Measurements from ENCODE around the gene STK26.
"Not testable (repeated sequence)": the region's sequence is repeated elsewhere in the genome, so short reads cannot be mapped to it uniquely, and the experiment has no call there.

DNA sequence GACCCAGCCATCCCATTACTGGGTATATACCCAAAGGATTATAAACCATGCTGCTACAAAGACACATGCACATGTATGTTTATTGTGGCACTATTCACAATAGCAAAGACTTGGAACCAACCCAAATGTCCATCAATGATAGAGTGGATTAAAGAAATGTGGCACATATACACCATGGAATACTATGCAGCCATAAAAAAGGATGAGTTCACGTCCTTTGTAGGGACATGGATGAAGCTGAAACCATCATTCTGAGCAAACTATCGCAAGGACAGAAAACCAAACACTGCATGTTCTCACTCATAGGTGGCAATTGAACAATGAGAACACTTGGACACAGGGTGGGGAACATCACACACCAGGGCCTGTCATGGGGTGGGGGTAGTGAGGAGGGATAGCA, 12.9 kb upstream of the STK26 start:
- not testable (repeated sequence) for TF ChIP-seq EZH2 (IDR thresholded peaks at IDR 0.05; ENCODE audit: borderline replicate concordance, low read depth, low read length, severe bottlenecking)
- TF ChIP-seq, protein P1, sequence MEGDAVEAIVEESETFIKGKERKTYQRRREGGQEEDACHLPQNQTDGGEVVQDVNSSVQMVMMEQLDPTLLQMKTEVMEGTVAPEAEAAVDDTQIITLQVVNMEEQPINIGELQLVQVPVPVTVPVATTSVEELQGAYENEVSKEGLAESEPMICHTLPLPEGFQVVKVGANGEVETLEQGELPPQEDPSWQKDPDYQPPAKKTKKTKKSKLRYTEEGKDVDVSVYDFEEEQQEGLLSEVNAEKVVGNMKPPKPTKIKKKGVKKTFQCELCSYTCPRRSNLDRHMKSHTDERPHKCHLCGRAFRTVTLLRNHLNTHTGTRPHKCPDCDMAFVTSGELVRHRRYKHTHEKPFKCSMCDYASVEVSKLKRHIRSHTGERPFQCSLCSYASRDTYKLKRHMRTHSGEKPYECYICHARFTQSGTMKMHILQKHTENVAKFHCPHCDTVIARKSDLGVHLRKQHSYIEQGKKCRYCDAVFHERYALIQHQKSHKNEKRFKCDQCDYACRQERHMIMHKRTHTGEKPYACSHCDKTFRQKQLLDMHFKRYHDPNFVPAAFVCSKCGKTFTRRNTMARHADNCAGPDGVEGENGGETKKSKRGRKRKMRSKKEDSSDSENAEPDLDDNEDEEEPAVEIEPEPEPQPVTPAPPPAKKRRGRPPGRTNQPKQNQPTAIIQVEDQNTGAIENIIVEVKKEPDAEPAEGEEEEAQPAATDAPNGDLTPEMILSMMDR (IDR thresholded peaks at IDR 0.05; ENCODE audit: borderline replicate concordance, extremely low read depth, low read length, poor library complexity, severe bottlenecking) = not testable (repeated sequence)
